ENCODE results near the gene NEGR1. TPM values are rescaled to one million over a fixed set of nuclear protein-coding genes. Genes with fewer than 3 reads are reported as not detected.

The NEGR1 gene
- total RNA-seq, 1 donor from 2014 or later, result 4.0 TPM

DNA sequence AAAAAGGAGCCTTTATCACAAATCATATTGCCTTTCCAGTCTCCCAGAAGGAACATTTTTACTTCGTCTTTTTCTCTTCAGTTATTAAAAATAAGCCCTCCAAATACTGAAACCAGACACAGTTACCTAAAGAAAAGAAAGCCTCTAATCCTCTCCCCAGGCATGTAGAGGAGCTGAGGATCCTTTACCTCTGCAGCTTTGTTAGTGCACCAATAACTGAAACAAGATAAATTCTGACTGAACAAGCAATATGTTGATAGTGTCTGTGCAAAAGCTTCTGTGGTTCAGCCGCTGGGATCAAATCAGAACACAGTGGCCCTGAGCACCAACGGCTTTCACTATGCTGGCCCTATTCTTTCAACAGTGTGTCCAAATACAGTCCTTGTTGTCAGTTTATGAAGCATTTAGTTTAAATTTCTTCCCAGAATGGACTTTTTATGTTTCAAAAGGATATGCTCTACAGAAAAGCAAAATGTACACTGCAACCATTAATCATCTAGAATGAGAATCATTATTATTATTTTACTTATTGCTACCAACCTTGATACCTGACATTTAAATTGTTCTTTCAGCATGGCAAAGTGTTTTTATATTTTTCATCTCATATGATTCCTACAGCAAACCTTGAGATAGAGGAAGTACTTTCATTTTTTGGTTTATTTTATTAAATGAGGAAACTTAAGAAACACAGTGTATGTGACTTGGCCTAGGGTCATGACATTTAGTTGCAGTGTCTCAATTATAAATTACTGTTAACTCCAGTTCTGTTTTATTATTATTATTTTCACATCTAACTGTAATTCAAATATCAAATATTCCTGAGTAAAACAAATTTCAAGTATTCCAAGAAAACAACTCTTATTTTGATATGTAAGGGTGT, 217.9 kb downstream of the NEGR1 start:
- Histone ChIP-seq H3K36me3 (ENCODE audit: control insufficient read depth, insufficient read depth, low read length) (no peaks in the 10 kb centered on the region), H3K4me3 (ENCODE audit: low read depth, low read length) (no peak overlapping the region), H3K27me3 (ENCODE audit: control insufficient read depth, insufficient read depth, low read length) (no peaks in the 10 kb centered on the region)
- DNase-seq (ENCODE audit: low read depth), result no peak
- TF ChIP-seq, protein P1, sequence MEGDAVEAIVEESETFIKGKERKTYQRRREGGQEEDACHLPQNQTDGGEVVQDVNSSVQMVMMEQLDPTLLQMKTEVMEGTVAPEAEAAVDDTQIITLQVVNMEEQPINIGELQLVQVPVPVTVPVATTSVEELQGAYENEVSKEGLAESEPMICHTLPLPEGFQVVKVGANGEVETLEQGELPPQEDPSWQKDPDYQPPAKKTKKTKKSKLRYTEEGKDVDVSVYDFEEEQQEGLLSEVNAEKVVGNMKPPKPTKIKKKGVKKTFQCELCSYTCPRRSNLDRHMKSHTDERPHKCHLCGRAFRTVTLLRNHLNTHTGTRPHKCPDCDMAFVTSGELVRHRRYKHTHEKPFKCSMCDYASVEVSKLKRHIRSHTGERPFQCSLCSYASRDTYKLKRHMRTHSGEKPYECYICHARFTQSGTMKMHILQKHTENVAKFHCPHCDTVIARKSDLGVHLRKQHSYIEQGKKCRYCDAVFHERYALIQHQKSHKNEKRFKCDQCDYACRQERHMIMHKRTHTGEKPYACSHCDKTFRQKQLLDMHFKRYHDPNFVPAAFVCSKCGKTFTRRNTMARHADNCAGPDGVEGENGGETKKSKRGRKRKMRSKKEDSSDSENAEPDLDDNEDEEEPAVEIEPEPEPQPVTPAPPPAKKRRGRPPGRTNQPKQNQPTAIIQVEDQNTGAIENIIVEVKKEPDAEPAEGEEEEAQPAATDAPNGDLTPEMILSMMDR (IDR thresholded peaks at IDR 0.05; ENCODE audit: insufficient read depth, low read length, poor library complexity, severe bottlenecking), result no peak

DNA sequence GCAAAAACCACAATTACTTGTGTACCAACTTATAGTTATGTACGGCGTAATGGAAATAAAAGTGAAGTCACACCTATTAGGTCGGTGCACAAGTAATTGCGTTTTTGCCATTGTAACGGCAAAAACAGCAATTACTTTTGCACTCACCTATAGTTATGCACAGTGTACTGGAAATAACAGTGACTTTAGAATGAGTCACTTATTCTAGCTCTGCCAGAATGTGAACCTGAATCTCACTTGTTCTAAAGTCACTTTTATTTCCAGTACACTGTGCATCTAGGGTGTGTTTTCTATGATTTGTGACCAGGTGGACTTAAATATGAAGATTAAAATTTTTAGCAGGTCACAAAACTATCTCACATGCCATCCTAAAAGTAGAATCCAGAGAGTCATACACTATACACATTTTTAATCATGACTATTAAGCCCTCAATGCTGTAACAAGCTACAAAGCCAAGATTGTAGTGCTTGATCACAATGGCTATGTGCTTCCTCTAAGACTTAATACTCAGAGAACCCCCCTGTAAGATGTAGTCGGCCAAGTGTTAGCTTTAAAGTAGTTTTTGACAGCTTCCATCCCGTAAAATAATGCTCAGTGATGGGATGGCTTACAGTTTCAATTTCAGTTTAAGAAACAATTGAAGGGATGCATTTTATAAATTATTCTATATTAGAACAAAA, 218.8 kb downstream of the NEGR1 start:
- TF ChIP-seq, protein P1 (IDR thresholded peaks at IDR 0.05; ENCODE audit: insufficient read depth, low read length, poor library complexity, severe bottlenecking), result no peak
- no peak for DNase-seq (ENCODE audit: low read depth)
- H3K4me3 ChIP-seq (ENCODE audit: low read depth, low read length), result no peak overlapping the region
- no peaks in the 10 kb centered on the region for H3K36me3 ChIP-seq (ENCODE audit: control insufficient read depth, insufficient read depth, low read length)
- H3K27me3 ChIP-seq (ENCODE audit: control insufficient read depth, insufficient read depth, low read length), result no peaks in the 10 kb centered on the region

DNA sequence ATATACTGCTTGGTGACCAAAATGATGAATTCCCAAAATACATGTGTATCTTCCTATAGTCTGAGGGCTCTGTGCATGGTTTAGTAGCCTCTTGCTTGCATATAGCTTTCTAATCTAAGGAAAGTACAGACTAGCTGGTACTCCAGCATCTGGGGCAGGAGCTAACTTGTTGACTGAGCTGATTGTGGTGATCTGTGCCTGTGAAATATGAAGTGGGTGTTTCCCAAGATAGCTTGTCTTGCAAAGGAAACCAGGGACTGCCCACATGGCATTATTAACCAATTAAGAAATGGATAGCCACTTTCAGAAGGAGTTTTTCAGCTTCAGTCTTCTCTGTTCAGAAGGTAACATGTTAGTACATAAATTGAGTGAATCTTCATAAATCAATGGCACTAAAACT, 219.8 kb downstream of the NEGR1 start:
- TF ChIP-seq, protein P1 (IDR thresholded peaks at IDR 0.05; ENCODE audit: insufficient read depth, low read length, poor library complexity, severe bottlenecking), result no peak
- Histone ChIP-seq H3K4me3 (ENCODE audit: low read depth, low read length) (no peak overlapping the region), H3K36me3 (ENCODE audit: control insufficient read depth, insufficient read depth, low read length) (no peaks in the 10 kb centered on the region), H3K27me3 (ENCODE audit: control insufficient read depth, insufficient read depth, low read length) (no peaks in the 10 kb centered on the region)
- DNase-seq (ENCODE audit: low read depth), result no peak

DNA sequence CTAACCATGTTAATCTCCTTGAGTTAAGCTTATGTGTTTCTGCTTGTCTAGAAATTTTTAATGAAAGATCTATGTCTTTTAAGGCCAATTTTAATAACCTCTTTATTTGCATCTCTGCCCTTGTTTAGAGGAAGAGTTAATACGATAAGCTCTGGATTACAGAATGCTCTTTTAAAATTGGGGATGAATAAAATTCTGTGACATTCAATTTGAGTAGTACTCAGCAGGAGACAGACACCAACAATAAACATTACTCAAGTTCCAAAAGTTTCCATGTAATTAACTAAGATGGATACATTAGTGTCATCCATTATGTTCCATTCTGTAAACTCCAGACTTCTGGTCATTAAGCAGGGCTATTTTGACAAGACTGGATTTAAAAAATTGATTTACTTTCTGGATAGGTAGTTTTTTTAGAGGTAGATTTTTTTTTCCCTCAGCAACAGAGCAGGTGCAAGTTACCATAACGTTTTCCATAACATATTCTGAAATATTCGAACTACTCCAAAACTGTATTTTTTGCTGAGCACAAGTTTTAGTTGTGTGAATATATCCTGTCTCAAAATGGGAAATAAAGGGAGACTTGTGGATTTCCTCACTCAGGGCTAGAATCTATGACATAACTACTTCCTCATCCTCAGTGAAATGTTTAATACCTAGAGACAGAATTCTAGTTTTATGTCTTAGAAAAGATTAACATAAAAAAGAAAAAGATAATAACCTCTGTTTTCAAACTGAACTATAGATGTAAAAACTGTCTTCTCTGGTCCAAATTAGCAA, 221.7 kb downstream of the NEGR1 start:
- Histone ChIP-seq H3K4me3 (ENCODE audit: low read depth, low read length) (no peak overlapping the region), H3K36me3 (ENCODE audit: control insufficient read depth, insufficient read depth, low read length) (no peaks in the 10 kb centered on the region), H3K27me3 (ENCODE audit: control insufficient read depth, insufficient read depth, low read length) (no peaks in the 10 kb centered on the region)
- TF ChIP-seq, protein P1 (IDR thresholded peaks at IDR 0.05; ENCODE audit: insufficient read depth, low read length, poor library complexity, severe bottlenecking), result no peak
- DNase-seq (ENCODE audit: low read depth), result no peak

DNA sequence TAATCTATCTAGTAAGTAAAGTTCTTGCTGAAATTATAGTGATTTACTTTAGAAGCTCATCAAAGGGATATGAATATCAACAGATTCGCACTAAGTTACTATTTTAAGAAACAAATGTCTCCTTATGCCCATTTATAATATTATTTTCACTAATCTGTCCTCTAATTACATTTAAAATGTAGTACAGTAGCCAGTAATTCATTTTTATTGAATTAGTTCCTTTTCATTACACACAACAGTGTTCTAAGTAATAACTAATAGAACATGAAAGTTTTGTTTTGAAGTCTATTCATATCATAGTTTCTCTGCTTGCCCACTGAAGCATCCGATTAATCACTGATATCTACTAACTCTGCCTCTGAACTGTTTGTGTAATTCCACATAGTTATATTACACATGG, 225.8 kb downstream of the NEGR1 start:
- TF ChIP-seq, protein P1 (IDR thresholded peaks at IDR 0.05; ENCODE audit: insufficient read depth, low read length, poor library complexity, severe bottlenecking), result no peak
- H3K36me3 ChIP-seq (ENCODE audit: control insufficient read depth, insufficient read depth, low read length), result no peaks in the 10 kb centered on the region
- no peak overlapping the region for H3K4me3 ChIP-seq (ENCODE audit: low read depth, low read length)
- H3K27me3 ChIP-seq (ENCODE audit: control insufficient read depth, insufficient read depth, low read length), result no peaks in the 10 kb centered on the region
- no peak for DNase-seq (ENCODE audit: low read depth)
